Prostate gland (tissue), 2 donors: ENCODE results near the gene SLC16A6. TPM values are rescaled to one million over a fixed set of nuclear protein-coding genes. Genes with fewer than 3 reads are reported as not detected.
A peak's percentile ranks its signal among the peaks of the same experiment; 100 is the strongest.
"Not testable (repeated sequence)": the region's sequence is repeated elsewhere in the genome, so short reads cannot be mapped to it uniquely, and the experiment has no call there.

ENCODE experiments used
- DNase-seq: peaks from one replicate; pipeline ENCODE4 v3.0.0-alpha.2; 2019; ENCODE audit warnings: low spot score
- H3K27ac ChIP-seq, 2 donors: fragments of 200-600 bp; sonication (generic); 2 replicates each; pipeline ENCODE4 v1.5.1; 2017 to 2019
- H3K27me3 ChIP-seq: fragments of 200-600 bp; sonication (generic); replicated peaks from 2 replicates; pipeline ENCODE4 v1.5.1; 2019; ENCODE audit not compliant: insufficient read depth
- H3K36me3 ChIP-seq, 2 donors: fragments of 200-600 bp; sonication (generic); 1 replicate in 1 of 2; 2 replicates in 1 of 2; pipeline versions ENCODE4 v1.5.1 to v1.8.1; 2017 to 2019
- H3K4me1 ChIP-seq: fragments of 200-600 bp; sonication (generic); replicated peaks from 2 replicates; pipeline ENCODE4 v1.5.1; 2019
- H3K4me3 ChIP-seq, 2 donors: fragments of 200-600 bp; sonication (generic); 2 replicates each; pipeline ENCODE4 v1.5.1; 2017 to 2019
- H3K9me3 ChIP-seq: fragments of 200-600 bp; sonication (generic); 2 replicates; pipeline ENCODE4 v1.5.1; 2017
- CTCF ChIP-seq, 4 experiments: fragments of 200-600 bp in 2 of 4; fragments of 450-650 bp in 2 of 4; sonication (generic) in 2 of 4; IDR thresholded peaks; 1 replicate in 3 of 4; 2 replicates in 1 of 4; pipeline ENCODE4 v1.5.1; 2016 to 2019; ENCODE audit warnings: antibody characterized with exemption in 4 of 4, mild to moderate bottlenecking in 2 of 4, moderate library complexity in 2 of 4
- POLR2A ChIP-seq: fragments of 450-650 bp; IDR thresholded peaks from one replicate; pipeline ENCODE4 v1.6.1; 2016; ENCODE audit warnings: antibody characterized with exemption, mild to moderate bottlenecking
- POLR2AphosphoS5 ChIP-seq: sonication (generic); formaldehyde crosslinking; IDR thresholded peaks from one replicate; pipeline ENCODE4 v1.6.1; 2017; ENCODE audit warnings: antibody characterized with exemption
- WGBS: methylation state at CpG from one replicate; pipeline ENCODE4 v1.1.5; 2018; 5-methylcytosine and 5-hydroxymethylcytosine counted together
- intact Hi-C: fragments of 100-400 bp; cut with DNase I; formaldehyde crosslinking; loops from one replicate; pipeline ENCODE4 v1.14.2; 2022
- total RNA-seq, 2 donors: library from RNA; depleted of rRNA; stranded (reverse); fragments of >200 nt; gene quantifications; one replicate each; pipeline ENCODE4 v1.1.0, GENCODE V29; 2016

SLC16A6 gene
- total RNA-seq, 2 donors from 2014 or later, result 0.41 to 0.85 TPM

GRCh38 chr17:68277807-68278206, 13.1 kb downstream of the SLC16A6 start:
- no peak for TF ChIP-seq POLR2A
- intact Hi-C loops, result no loop called here
- Histone ChIP-seq H3K9me3 (no peaks in the 10 kb centered on the region), H3K27ac (no peak overlapping the region), H3K4me1 (no peaks in the 10 kb centered on the region), H3K4me3 (no peak overlapping the region), H3K27me3 (no peaks in the 10 kb centered on the region), H3K36me3 (no peaks in the 10 kb centered on the region)
- no peak for DNase-seq
- 97% methylated on average over 5 of the region's 5 CpGs for WGBS

- H3K4me1 ChIP-seq, H3K36me3 ChIP-seq, H3K27me3 ChIP-seq, H3K27ac ChIP-seq, intact Hi-C loops, H3K4me3 ChIP-seq, H3K9me3 ChIP-seq, DNase-seq: not testable (repeated sequence)
- WGBS, result 97% methylated on average over 3 of the region's 3 CpGs
Observed at GRCh38 chr17:68276339-68276738, 14.6 kb downstream of the SLC16A6 start.

GRCh38 chr17:68273722-68274121, 17.2 kb downstream of the SLC16A6 start:
- TF ChIP-seq POLR2AphosphoS5, result no peak
- no peak for TF ChIP-seq POLR2A
- TF ChIP-seq CTCF (IDR thresholded peaks at IDR 0.05), result no peak
- DNase-seq, result no peak
- Histone ChIP-seq H3K27ac (no peak overlapping the region), H3K4me3 (no peak overlapping the region), H3K36me3 (no peaks in the 10 kb centered on the region), H3K27me3 (no peaks in the 10 kb centered on the region), H3K4me1 (no peaks in the 10 kb centered on the region), H3K9me3 (no peaks in the 10 kb centered on the region)
- WGBS, result 85% methylated on average over 11 of the region's 11 CpGs
- intact Hi-C loops, result no loop called here

- peak; percentile 83 for TF ChIP-seq POLR2AphosphoS5
- H3K4me3 ChIP-seq, H3K4me1 ChIP-seq, H3K27me3 ChIP-seq, H3K27ac ChIP-seq, H3K36me3 ChIP-seq, H3K9me3 ChIP-seq: not testable (repeated sequence)
- DNase-seq, result peak; percentile 69
- 71% methylated on average over 2 of the region's 2 CpGs for WGBS
- intact Hi-C loops, result loop anchor here (10.0 kb wide), 1 partner anchor 129 kb away; no protein-coding TSS in a partner anchor
Observed at GRCh38 chr17:68265833-68266232, 25.1 kb downstream of the SLC16A6 start.

GRCh38 chr17:68263101-68263681, 27.7 kb downstream of the SLC16A6 start:
- WGBS, result 12% methylated on average over 9 of the region's 9 CpGs
- H3K27ac ChIP-seq, H3K4me1 ChIP-seq, H3K36me3 ChIP-seq, H3K9me3 ChIP-seq, H3K27me3 ChIP-seq, H3K4me3 ChIP-seq: not testable (repeated sequence)
- TF ChIP-seq POLR2AphosphoS5 (peak; percentile 26), CTCF (IDR thresholded peaks at IDR 0.05) (peak; percentile 21 to 72 (median 54))
- DNase-seq, result peak; percentile 44
- intact Hi-C loops, result loop anchor here (5.0 to 10.0 kb wide), 3 partner anchors 132 to 199 kb away; no protein-coding TSS in a partner anchor

GRCh38 chr17:68262467-68262866, 28.5 kb downstream of the SLC16A6 start:
- H3K36me3 ChIP-seq, DNase-seq, H3K4me1 ChIP-seq, H3K27me3 ChIP-seq, H3K27ac ChIP-seq, H3K4me3 ChIP-seq, H3K9me3 ChIP-seq: not testable (repeated sequence)
- intact Hi-C loops, result loop anchor here (5.0 to 10.0 kb wide), 3 partner anchors 132 to 200 kb away; no protein-coding TSS in a partner anchor
- WGBS, result 61% methylated on average over 2 of the region's 2 CpGs

- Histone ChIP-seq H3K4me1 (no peaks in the 10 kb centered on the region), H3K4me3 (no peak overlapping the region), H3K27me3 (no peaks in the 10 kb centered on the region), H3K36me3 (peaks cover 0 to 4% of the 10 kb centered on the region in 2 donors), H3K9me3 (no peaks in the 10 kb centered on the region), H3K27ac (no peak overlapping the region)
- intact Hi-C loops, result loop anchor here (5.0 to 10.0 kb wide), 3 partner anchors 135 to 202 kb away; no protein-coding TSS in a partner anchor
- WGBS, result 49% methylated on average over 9 of the region's 9 CpGs
- no peak for DNase-seq
- no peak for TF ChIP-seq CTCF (IDR thresholded peaks at IDR 0.05)
- no peak for TF ChIP-seq POLR2AphosphoS5
- no peak for TF ChIP-seq POLR2A
Observed at GRCh38 chr17:68260051-68260762, 30.7 kb downstream of the SLC16A6 start.

- H3K4me1 ChIP-seq, H3K27me3 ChIP-seq, H3K36me3 ChIP-seq, intact Hi-C loops, H3K4me3 ChIP-seq, DNase-seq, H3K9me3 ChIP-seq: not testable (repeated sequence)
- WGBS, result 44% methylated on average over 3 of the region's 3 CpGs
- H3K27ac ChIP-seq, result peak overlapping the region in 1 of 2 donors; percentile 4
Observed at GRCh38 chr17:68259648-68259951, 31.3 kb downstream of the SLC16A6 start.

- H3K9me3 ChIP-seq, H3K27me3 ChIP-seq, H3K4me1 ChIP-seq, H3K4me3 ChIP-seq, H3K36me3 ChIP-seq, DNase-seq, intact Hi-C loops: not testable (repeated sequence)
- WGBS, result 13% methylated on average over 37 of the region's 44 CpGs
- peak overlapping the region in 1 of 2 donors; percentile 4 for H3K27ac ChIP-seq
Observed at GRCh38 chr17:68258890-68259647, 31.9 kb downstream of the SLC16A6 start.
